GM12892 (cell line): ENCODE results near the gene LARP4B.

ENCODE experiments used
- POLR2A ChIP-seq: IDR thresholded peaks from 2 replicates; pipeline ENCODE4 v1.6.1; 2011; ENCODE audit warnings: low read depth, low read length, control low read depth
- POLR2AphosphoS5 ChIP-seq: IDR thresholded peaks from 2 replicates; pipeline ENCODE4 v1.6.1; 2011; ENCODE audit warnings: low read depth, low read length, control low read depth

DNA sequence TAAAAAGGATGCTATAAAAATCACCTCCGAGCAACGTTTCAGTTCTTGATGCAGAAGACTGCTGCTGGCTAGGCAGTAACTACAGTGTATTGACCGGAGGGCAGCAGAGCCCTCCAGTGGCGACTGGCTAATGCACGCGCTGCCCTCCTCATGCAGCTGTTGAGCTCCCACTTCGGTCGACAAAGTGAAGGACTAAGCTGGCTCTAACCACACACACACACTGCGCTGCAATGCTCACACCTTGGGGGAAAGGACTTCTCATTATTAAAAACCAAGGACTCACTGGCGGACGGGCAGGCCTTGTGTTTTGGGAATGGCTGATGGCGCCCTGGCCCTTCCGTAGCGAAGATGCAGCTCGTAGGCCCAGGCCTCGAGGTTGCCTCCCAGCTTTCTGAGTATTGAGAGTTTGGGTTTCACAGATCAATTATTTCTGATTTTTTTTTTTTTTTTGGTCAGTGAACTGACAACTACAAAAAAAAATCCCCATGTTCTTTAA is 121.1 kb downstream of the LARP4B start:
- TF ChIP-seq POLR2A (no peak), POLR2AphosphoS5 (no peak)
